ENCODE measurements around the gene EP400.

DNA sequence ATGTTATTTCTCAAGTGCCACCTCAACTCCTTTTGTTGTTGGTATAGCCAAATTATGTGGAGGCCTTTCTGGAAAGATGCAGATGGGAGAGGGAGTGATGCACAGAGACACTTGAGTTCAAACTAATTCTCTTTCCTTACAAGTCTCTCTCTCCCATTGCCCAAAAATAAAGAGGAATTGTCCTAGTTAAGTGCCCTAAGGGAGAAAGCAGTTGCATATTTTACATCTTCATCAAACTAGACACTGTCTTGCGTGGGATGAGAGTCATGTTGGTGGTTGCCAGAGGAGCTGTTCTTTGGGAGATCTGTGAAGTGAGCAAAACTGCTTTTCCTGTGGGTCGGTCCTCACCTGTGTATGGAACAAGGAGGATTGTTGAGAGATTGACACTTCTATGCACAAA is 72.2 kb downstream of the EP400 start:
- TF ChIP-seq, protein P1, sequence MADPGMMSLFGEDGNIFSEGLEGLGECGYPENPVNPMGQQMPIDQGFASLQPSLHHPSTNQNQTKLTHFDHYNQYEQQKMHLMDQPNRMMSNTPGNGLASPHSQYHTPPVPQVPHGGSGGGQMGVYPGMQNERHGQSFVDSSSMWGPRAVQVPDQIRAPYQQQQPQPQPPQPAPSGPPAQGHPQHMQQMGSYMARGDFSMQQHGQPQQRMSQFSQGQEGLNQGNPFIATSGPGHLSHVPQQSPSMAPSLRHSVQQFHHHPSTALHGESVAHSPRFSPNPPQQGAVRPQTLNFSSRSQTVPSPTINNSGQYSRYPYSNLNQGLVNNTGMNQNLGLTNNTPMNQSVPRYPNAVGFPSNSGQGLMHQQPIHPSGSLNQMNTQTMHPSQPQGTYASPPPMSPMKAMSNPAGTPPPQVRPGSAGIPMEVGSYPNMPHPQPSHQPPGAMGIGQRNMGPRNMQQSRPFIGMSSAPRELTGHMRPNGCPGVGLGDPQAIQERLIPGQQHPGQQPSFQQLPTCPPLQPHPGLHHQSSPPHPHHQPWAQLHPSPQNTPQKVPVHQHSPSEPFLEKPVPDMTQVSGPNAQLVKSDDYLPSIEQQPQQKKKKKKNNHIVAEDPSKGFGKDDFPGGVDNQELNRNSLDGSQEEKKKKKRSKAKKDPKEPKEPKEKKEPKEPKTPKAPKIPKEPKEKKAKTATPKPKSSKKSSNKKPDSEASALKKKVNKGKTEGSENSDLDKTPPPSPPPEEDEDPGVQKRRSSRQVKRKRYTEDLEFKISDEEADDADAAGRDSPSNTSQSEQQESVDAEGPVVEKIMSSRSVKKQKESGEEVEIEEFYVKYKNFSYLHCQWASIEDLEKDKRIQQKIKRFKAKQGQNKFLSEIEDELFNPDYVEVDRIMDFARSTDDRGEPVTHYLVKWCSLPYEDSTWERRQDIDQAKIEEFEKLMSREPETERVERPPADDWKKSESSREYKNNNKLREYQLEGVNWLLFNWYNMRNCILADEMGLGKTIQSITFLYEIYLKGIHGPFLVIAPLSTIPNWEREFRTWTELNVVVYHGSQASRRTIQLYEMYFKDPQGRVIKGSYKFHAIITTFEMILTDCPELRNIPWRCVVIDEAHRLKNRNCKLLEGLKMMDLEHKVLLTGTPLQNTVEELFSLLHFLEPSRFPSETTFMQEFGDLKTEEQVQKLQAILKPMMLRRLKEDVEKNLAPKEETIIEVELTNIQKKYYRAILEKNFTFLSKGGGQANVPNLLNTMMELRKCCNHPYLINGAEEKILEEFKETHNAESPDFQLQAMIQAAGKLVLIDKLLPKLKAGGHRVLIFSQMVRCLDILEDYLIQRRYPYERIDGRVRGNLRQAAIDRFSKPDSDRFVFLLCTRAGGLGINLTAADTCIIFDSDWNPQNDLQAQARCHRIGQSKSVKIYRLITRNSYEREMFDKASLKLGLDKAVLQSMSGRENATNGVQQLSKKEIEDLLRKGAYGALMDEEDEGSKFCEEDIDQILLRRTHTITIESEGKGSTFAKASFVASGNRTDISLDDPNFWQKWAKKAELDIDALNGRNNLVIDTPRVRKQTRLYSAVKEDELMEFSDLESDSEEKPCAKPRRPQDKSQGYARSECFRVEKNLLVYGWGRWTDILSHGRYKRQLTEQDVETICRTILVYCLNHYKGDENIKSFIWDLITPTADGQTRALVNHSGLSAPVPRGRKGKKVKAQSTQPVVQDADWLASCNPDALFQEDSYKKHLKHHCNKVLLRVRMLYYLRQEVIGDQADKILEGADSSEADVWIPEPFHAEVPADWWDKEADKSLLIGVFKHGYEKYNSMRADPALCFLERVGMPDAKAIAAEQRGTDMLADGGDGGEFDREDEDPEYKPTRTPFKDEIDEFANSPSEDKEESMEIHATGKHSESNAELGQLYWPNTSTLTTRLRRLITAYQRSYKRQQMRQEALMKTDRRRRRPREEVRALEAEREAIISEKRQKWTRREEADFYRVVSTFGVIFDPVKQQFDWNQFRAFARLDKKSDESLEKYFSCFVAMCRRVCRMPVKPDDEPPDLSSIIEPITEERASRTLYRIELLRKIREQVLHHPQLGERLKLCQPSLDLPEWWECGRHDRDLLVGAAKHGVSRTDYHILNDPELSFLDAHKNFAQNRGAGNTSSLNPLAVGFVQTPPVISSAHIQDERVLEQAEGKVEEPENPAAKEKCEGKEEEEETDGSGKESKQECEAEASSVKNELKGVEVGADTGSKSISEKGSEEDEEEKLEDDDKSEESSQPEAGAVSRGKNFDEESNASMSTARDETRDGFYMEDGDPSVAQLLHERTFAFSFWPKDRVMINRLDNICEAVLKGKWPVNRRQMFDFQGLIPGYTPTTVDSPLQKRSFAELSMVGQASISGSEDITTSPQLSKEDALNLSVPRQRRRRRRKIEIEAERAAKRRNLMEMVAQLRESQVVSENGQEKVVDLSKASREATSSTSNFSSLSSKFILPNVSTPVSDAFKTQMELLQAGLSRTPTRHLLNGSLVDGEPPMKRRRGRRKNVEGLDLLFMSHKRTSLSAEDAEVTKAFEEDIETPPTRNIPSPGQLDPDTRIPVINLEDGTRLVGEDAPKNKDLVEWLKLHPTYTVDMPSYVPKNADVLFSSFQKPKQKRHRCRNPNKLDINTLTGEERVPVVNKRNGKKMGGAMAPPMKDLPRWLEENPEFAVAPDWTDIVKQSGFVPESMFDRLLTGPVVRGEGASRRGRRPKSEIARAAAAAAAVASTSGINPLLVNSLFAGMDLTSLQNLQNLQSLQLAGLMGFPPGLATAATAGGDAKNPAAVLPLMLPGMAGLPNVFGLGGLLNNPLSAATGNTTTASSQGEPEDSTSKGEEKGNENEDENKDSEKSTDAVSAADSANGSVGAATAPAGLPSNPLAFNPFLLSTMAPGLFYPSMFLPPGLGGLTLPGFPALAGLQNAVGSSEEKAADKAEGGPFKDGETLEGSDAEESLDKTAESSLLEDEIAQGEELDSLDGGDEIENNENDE (IDR thresholded peaks at IDR 0.05; ENCODE audit: low read depth, low read length), result no peak
- TF ChIP-seq, protein P2, sequence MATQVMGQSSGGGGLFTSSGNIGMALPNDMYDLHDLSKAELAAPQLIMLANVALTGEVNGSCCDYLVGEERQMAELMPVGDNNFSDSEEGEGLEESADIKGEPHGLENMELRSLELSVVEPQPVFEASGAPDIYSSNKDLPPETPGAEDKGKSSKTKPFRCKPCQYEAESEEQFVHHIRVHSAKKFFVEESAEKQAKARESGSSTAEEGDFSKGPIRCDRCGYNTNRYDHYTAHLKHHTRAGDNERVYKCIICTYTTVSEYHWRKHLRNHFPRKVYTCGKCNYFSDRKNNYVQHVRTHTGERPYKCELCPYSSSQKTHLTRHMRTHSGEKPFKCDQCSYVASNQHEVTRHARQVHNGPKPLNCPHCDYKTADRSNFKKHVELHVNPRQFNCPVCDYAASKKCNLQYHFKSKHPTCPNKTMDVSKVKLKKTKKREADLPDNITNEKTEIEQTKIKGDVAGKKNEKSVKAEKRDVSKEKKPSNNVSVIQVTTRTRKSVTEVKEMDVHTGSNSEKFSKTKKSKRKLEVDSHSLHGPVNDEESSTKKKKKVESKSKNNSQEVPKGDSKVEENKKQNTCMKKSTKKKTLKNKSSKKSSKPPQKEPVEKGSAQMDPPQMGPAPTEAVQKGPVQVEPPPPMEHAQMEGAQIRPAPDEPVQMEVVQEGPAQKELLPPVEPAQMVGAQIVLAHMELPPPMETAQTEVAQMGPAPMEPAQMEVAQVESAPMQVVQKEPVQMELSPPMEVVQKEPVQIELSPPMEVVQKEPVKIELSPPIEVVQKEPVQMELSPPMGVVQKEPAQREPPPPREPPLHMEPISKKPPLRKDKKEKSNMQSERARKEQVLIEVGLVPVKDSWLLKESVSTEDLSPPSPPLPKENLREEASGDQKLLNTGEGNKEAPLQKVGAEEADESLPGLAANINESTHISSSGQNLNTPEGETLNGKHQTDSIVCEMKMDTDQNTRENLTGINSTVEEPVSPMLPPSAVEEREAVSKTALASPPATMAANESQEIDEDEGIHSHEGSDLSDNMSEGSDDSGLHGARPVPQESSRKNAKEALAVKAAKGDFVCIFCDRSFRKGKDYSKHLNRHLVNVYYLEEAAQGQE (IDR thresholded peaks at IDR 0.05; ENCODE audit: borderline replicate concordance), result no peak
- TF ChIP-seq, protein P2 (CRISPR knock-in tag; IDR thresholded peaks at IDR 0.05; ENCODE audit: low read depth), result no peak
- TF ChIP-seq CTBP1 (IDR thresholded peaks at IDR 0.05; ENCODE audit: borderline replicate concordance) (no peak), CREBBP (IDR thresholded peaks at IDR 0.05; ENCODE audit: low read depth, low read length) (no peak), YY1 (IDR thresholded peaks at IDR 0.05; ENCODE audit: borderline replicate concordance in 1 of 3, control insufficient read depth in 1 of 3, extremely low read depth in 1 of 3, insufficient read depth in 3 of 3, insufficient read length in 1 of 3, insufficient replicate concordance in 2 of 3, low read depth in 1 of 3, low read length in 2 of 3) (no peak), RAD21 (CRISPR knock-in tag; conservative IDR thresholded peaks at IDR 0.05 in 1 of 2, IDR thresholded peaks at IDR 0.05 in 1 of 2) (no peak)
